ENCODE measurements around the gene ENOX2.

ENOX2 gene

DNA sequence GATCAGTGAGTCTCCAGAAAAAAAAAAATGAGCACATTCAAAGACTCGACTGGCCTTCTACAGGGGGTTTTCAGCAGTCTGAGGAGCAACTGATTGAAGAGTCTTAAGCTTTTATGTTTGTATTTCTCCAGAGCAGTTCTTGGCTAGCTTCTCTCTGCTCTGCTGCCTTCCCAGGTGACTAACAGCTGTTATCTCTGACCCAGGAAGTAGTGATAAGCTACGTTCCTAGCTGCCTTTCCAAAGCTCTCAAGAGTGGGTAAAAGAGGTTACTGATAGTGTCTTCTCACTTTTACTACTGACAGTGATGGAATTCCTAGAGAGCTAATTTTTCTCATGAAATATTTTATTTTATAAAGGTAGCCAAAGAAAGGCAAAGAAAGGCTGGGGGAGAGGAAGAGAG is 66.6 kb downstream of the ENOX2 start:
- TF ChIP-seq CTCF (IDR thresholded peaks at IDR 0.05; ENCODE audit: low read depth, low read length, missing control alignments) = no peak
- DNase-seq (ENCODE audit: extremely low read depth, low read depth) = no peak
- H3K4me3 ChIP-seq (replicated peaks; ENCODE audit: low read depth, low read length) = no peak overlapping the region

DNA sequence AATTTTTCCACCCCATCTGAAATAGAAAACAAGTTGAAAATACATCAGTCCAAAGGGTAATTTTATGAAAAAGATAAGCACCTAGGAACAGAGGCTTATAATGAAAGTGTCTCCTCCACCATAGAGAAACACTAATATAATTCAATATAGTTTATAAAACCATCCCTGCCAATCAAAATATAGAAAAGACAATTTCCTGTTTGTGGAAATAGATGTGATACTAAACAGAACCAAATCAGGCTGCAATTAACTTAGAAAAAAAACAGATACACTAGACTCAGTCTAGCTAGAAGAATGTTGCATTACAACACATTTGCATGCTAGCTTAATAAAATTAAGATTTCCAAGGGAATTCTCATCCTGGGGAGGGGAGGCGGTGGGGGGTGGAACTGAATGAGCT is 68.2 kb downstream of the ENOX2 start:
- no peak overlapping the region for H3K4me3 ChIP-seq (replicated peaks; ENCODE audit: low read depth, low read length)
- no peak for TF ChIP-seq CTCF (IDR thresholded peaks at IDR 0.05; ENCODE audit: low read depth, low read length, missing control alignments)
- no peak for DNase-seq (ENCODE audit: extremely low read depth, low read depth)

DNA sequence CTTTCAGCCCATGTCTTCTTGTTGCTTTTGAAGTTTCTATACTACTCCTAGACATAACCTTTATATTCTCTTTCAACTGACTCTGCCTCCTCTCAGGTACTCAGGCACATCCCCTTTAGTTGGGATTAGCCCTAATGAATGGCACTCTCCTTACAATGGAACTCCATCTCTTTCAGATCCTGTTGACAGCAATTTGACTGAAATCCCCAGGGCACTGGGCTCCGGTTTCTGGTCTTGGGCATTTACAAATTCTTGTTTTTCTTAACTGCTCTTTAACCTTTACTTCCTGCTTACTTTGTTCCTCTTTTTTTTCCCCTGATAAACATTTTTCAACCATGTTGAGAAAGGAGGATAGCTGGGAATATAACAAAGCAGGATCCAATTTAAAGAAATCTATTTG is 68.9 kb downstream of the ENOX2 start:
- H3K4me3 ChIP-seq (replicated peaks; ENCODE audit: low read depth, low read length) = no peak overlapping the region
- no peak for TF ChIP-seq CTCF (IDR thresholded peaks at IDR 0.05; ENCODE audit: low read depth, low read length, missing control alignments)
- no peak for DNase-seq (ENCODE audit: extremely low read depth, low read depth)

GRCh38 chrX:130831347-130831722 is 71.7 kb downstream of the ENOX2 start:
- no peak for DNase-seq (ENCODE audit: extremely low read depth, low read depth)
- no peak overlapping the region for H3K4me3 ChIP-seq (replicated peaks; ENCODE audit: low read depth, low read length)
- no peak for TF ChIP-seq CTCF (IDR thresholded peaks at IDR 0.05; ENCODE audit: low read depth, low read length, missing control alignments)

GRCh38 chrX:130830599-130831346 is 72.2 kb downstream of the ENOX2 start:
- no peak overlapping the region for H3K4me3 ChIP-seq (replicated peaks; ENCODE audit: low read depth, low read length)
- DNase-seq (ENCODE audit: extremely low read depth, low read depth) = no peak
- no peak for TF ChIP-seq CTCF (IDR thresholded peaks at IDR 0.05; ENCODE audit: low read depth, low read length, missing control alignments)

DNA sequence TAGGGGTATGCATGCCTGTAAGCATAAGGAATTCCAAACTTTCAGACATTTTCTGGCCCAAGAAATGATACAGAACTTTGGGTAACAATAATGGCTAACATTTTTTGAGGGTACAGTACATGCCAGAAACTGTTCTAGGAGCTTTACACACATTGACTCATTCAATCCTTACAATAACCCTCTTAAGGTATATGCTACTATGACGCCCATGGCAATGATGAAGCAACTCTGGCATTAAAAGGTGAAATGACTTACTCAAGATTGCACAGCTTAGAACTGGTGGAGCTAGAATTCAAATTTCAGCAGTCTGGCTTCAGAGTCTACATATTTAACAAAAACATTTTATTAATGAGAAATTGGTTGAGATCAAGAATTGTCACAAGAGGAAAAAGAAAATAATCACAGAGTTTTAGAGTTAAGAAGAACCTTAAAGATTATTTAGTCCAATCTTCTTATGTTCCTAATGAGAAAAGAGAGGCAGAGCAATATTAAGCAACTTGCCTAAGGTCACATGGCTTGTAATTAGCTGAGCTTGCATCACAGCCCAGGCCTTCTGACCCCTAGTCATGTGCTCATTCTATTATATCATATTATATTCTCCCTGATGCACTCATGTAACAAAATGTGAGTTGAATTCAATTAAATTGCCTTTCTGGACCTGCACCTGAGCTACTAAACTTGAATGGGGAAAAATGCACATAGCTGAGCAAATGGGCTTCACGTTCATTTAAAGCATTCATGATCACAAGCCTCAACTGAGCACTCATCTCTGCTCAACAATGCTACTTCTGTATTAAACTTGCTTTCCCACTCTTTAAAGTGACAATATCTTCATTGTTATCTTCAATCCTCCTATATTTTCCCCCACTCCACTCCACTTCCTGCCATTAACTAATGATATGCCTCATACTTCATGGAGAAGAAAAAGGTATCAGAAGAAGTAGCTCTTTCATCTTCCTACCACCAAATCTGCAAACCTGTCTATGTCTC is 73.2 kb downstream of the ENOX2 start:
- no peak overlapping the region for H3K4me3 ChIP-seq (replicated peaks; ENCODE audit: low read depth, low read length)
- no peak for DNase-seq (ENCODE audit: extremely low read depth, low read depth)
- TF ChIP-seq CTCF (IDR thresholded peaks at IDR 0.05; ENCODE audit: low read depth, low read length, missing control alignments) = no peak

All from HFF-Myc (cell line).